Embryonic facial prominence (tissue), 1 donor: ENCODE results near the gene SP2.

ENCODE experiments used
- DNase-seq: peaks from one replicate; pipeline ENCODE4 v3.0.0-alpha.2; 2016; ENCODE audit errors: extremely low spot score

The SP2 gene

DNA sequence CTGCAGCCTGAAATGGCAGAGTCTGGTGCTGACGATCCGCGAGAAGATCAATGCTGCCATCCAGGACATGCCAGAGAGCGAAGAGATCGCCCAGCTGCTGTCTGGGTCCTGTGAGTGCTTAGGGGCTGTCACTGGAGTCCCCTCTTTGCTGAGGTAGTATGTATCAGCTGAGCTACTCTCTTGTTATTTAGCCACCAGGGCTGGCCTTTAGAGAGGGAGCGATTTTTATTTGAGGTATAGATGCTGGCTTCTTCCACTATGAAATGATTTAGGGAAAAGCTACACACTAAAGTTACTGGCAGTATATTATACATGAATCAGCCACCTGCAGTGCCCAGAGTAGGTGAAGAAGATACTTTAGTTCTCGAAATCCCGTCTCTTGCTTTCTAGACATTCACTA, 77.5 kb downstream of the SP2 start:
- peak; percentile 95 for DNase-seq

- DNase-seq, result no peak
Observed at GRCh38 chr17:47975189-47975822, 79.3 kb downstream of the SP2 start.

GRCh38 chr17:47975823-47976205, 79.8 kb downstream of the SP2 start:
- no peak for DNase-seq

DNA sequence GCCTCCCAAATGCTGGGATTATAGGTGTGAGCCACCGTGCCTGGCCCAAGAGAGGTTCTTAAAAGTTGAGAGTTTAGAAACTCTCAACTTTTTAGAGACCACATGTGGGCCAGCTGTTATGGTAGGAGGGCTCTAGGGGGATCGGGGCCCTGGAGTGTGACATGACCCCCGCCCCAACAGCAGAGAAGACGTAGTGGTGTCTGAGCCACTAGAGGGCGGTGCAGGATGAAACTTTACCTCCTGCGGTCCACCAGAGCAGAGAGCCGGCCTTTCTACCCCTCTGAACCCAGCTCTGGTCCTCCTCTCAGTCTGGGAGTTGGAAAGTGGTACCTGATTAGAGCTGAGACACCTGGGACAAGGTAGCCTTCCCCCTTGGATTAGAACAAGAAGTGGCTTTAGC, 82.3 kb downstream of the SP2 start:
- DNase-seq, result peak; percentile 21
